SK-N-SH (cell line): ENCODE measurements around the gene PEF1. TPM values are rescaled to one million over a fixed set of nuclear protein-coding genes. Genes with fewer than 3 reads are reported as not detected.

Source experiments
- CTCF ChIA-PET: fragments of 300-600, 350-600 bp; formaldehyde crosslinking; extraction: SDS; loops from one replicate; lab custom pipeline; 2021; lab: Yijun Ruan, JAX
- POLR2A ChIA-PET: fragments of 350-600 bp; sonication (Branson Sonifier 250); formaldehyde crosslinking; extraction: SDS; loops from one replicate; lab custom pipeline; 2020; ENCODE audit warnings: antibody characterized with exemption, inconsistent platforms; lab: Yijun Ruan, JAX
- DNase-seq: peaks from one replicate; pipeline ENCODE4 v3.0.0; 2012
- H2AFZ ChIP-seq: fragments of 200-600 bp; sonication (generic); 2 replicates; pipeline ENCODE4 v1.8.1; 2016; ENCODE audit warnings: antibody characterized with exemption, mild to moderate bottlenecking, low read depth
- H3F3A ChIP-seq: fragments of 200-600 bp; sonication (generic); replicated peaks from 2 replicates; pipeline ENCODE3; 2016; ENCODE audit warnings: antibody characterized with exemption, mild to moderate bottlenecking; ENCODE audit not compliant: insufficient read depth
- H3K27ac ChIP-seq, 2 experiments: fragments of 200-500 bp in 1 of 2; fragments of 200-600 bp in 1 of 2; sonication (Bioruptor generic) in 1 of 2; sonication (generic), shearing (Covaris generic) in 1 of 2; 2 replicates each; pipeline versions ENCODE4 v1.5.1 to v1.6.1; 2014 to 2016; ENCODE audit warnings: low read depth in 2 of 2, inconsistent platforms in 1 of 2, low read length in 1 of 2, mild to moderate bottlenecking in 1 of 2, mixed read lengths in 1 of 2
- H3K27me3 ChIP-seq: fragments of 200-600 bp; sonication (generic), shearing (Covaris generic); 2 replicates; pipeline ENCODE4 v1.6.1; 2016; ENCODE audit warnings: mixed run types; ENCODE audit not compliant: insufficient read depth
- H3K36me3 ChIP-seq, 2 experiments: fragments of 200-500 bp in 1 of 2; fragments of 200-600 bp in 1 of 2; sonication (Bioruptor generic) in 1 of 2; sonication (generic) in 1 of 2; replicated peaks in 1 of 2; 2 replicates each; pipeline versions ENCODE3 to v1.5.1; 2014 to 2016; ENCODE audit warnings: low read length in 1 of 2, mild to moderate bottlenecking in 1 of 2; ENCODE audit not compliant: insufficient read depth in 2 of 2, control insufficient read depth in 1 of 2
- H3K4me1 ChIP-seq, 2 experiments: fragments of 200-500 bp in 1 of 2; fragments of 200-600 bp in 1 of 2; sonication (Bioruptor generic) in 1 of 2; sonication (generic), shearing (Covaris generic) in 1 of 2; 2 replicates each; pipeline versions ENCODE4 v1.5.1 to v1.6.1; 2014 to 2016; ENCODE audit warnings: low read depth in 1 of 2, low read length in 1 of 2, mixed run types in 1 of 2; ENCODE audit not compliant: insufficient read depth in 2 of 2, control insufficient read depth in 1 of 2
- H3K4me2 ChIP-seq: fragments of 200-600 bp; sonication (generic), shearing (Covaris generic); 2 replicates; pipeline ENCODE4 v1.6.1; 2017; ENCODE audit warnings: mixed run types
- H3K4me3 ChIP-seq, 2 experiments: fragments of 200-500 bp in 1 of 2; fragments of 200-600 bp in 1 of 2; sonication (Bioruptor generic) in 1 of 2; sonication (generic), shearing (Covaris generic) in 1 of 2; 2 replicates each; pipeline versions ENCODE4 v1.5.1 to v1.8.1; 2014 to 2016; ENCODE audit warnings: low read depth in 2 of 2, inconsistent platforms in 1 of 2, low read length in 1 of 2, mild to moderate bottlenecking in 1 of 2, mixed read lengths in 1 of 2, moderate library complexity in 1 of 2
- H3K79me2 ChIP-seq: fragments of 200-600 bp; sonication (generic); 2 replicates; pipeline ENCODE4 v1.8.1; 2017; ENCODE audit warnings: mild to moderate bottlenecking; ENCODE audit not compliant: insufficient read depth
- H3K9ac ChIP-seq: fragments of 200-600 bp; sonication (generic); 2 replicates; pipeline ENCODE4 v1.6.1; 2017; ENCODE audit warnings: mixed run types
- H3K9me2 ChIP-seq: fragments of 200-600 bp; sonication (generic); 2 replicates; pipeline ENCODE4 v1.6.1; 2017; ENCODE audit warnings: mixed run types
- H3K9me3 ChIP-seq: fragments of 200-600 bp; sonication (generic); 2 replicates; pipeline ENCODE4 v1.6.1; 2017; ENCODE audit warnings: mixed run types, mild to moderate bottlenecking, moderate library complexity
- H4K20me1 ChIP-seq: fragments of 200-600 bp; sonication (generic); 2 replicates; pipeline ENCODE4 v1.6.1; 2017; ENCODE audit warnings: mild to moderate bottlenecking, mixed run types; ENCODE audit not compliant: insufficient read depth
- ELF1 ChIP-seq: IDR thresholded peaks from 2 replicates; pipeline ENCODE4 v1.4.0; 2012
- EP300 ChIP-seq, 2 experiments: IDR thresholded peaks; 2 replicates each; pipeline versions ENCODE4 v1.4.0 to v1.6.1; 2012; ENCODE audit warnings: borderline replicate concordance in 1 of 2, low read depth in 1 of 2, low read length in 1 of 2
- EZH2phosphoT487 ChIP-seq: fragments of 200-600 bp; sonication (generic); IDR thresholded peaks from 2 replicates; pipeline ENCODE4 v1.6.1; 2017; ENCODE audit warnings: low read depth, mixed run types, mild to moderate bottlenecking, antibody characterized with exemption, moderate library complexity, borderline replicate concordance
- FOSL2 ChIP-seq: IDR thresholded peaks from 2 replicates; pipeline ENCODE4 v1.4.0; 2012; ENCODE audit warnings: low read depth, mild to moderate bottlenecking, moderate library complexity, borderline replicate concordance
- FOXJ3 ChIP-seq: sonication (generic); formaldehyde crosslinking; IDR thresholded peaks from 2 replicates; pipeline ENCODE4 v1.5.1; 2020; ENCODE audit warnings: mild to moderate bottlenecking, missing genetic modification reagents
- FOXM1 ChIP-seq: IDR thresholded peaks from 2 replicates; pipeline ENCODE4 v1.4.0; 2012; ENCODE audit warnings: low read depth, mild to moderate bottlenecking
- GABPA ChIP-seq: IDR thresholded peaks from 2 replicates; pipeline ENCODE4 v1.4.0; 2012; ENCODE audit warnings: low read depth, mild to moderate bottlenecking
- GATA2 ChIP-seq: sonication (generic); formaldehyde crosslinking; IDR thresholded peaks from 2 replicates; pipeline ENCODE4 v1.5.0; 2020; ENCODE audit warnings: mild to moderate bottlenecking, missing genetic modification reagents
- IRF3 ChIP-seq: fragments of 150-350 bp; IDR thresholded peaks from 2 replicates; pipeline ENCODE4 v1.6.1; 2016; ENCODE audit warnings: mild to moderate bottlenecking, low read depth, low read length
- PBX3 ChIP-seq: IDR thresholded peaks from 2 replicates; pipeline ENCODE4; 2012
- POLR2AphosphoS5 ChIP-seq: IDR thresholded peaks from 2 replicates; pipeline ENCODE4 v1.6.1; 2012; ENCODE audit warnings: low read depth, low read length
- RFX5 ChIP-seq: IDR thresholded peaks from 2 replicates; pipeline ENCODE4 v1.6.1; 2012; ENCODE audit warnings: mild to moderate bottlenecking, improper control_type of control experiment, low read length
- SIN3A ChIP-seq: IDR thresholded peaks from 2 replicates; pipeline ENCODE4 v1.6.1; 2012; ENCODE audit warnings: low read depth, mild to moderate bottlenecking, low read length, moderate library complexity, borderline replicate concordance
- SMC3 ChIP-seq: IDR thresholded peaks from 2 replicates; pipeline ENCODE4 v1.6.1; 2012; ENCODE audit warnings: low read depth, low read length, improper control_type of control experiment
- USF1 ChIP-seq: IDR thresholded peaks from 2 replicates; pipeline ENCODE4 v1.4.0; 2012; ENCODE audit warnings: low read depth, borderline replicate concordance
- YY1 ChIP-seq: IDR thresholded peaks from 2 replicates; pipeline ENCODE4 v1.4.0; 2012; ENCODE audit warnings: low read depth, mild to moderate bottlenecking
- WGBS: methylation state at CpG from one replicate; pipeline ENCODE4 v1.1.6; 2017; ENCODE audit warnings: low lambda C conversion rate; 5-methylcytosine and 5-hydroxymethylcytosine counted together
- polyA plus RNA-seq, 3 experiments: library from polyadenylated mRNA; depleted of rRNA; stranded (reverse); fragments of >200 nt; gene quantifications; 2 replicates each; pipeline ENCODE4 v1.2.3, GENCODE V29; 2012

The PEF1 gene
- polyA plus RNA-seq, 1 of the 3 experiments (the other 2 are of a cell fraction), result 51.9 TPM

- TF ChIP-seq GATA2 (CRISPR knock-in tag) (no peak), FOSL2 (no peak)
Observed at GRCh38 chr1:31677401-31677800, 32.7 kb upstream of the PEF1 start (continued).

GRCh38 chr1:31675756-31676155 lies 31.1 kb upstream of the PEF1 start:
- H3K4me1 ChIP-seq, result peaks cover 0 to 15% of the 10 kb centered on the region in 2 experiments; a peak in 1 of 4 replicates
- TF ChIP-seq PBX3 (no peak), POLR2AphosphoS5 (no peak), SIN3A (no peak), GABPA (no peak), SMC3 (no peak), IRF3 (no peak), FOXJ3 (CRISPR knock-in tag) (no peak), FOXM1 (no peak), USF1 (no peak), EP300 (IDR thresholded peaks at IDR 0.05; ENCODE audit: borderline replicate concordance in 1 of 2, low read depth in 1 of 2, low read length in 1 of 2) (no peak), RFX5 (no peak), EZH2phosphoT487 (no peak), ELF1 (no peak), YY1 (no peak)
- 93% methylated on average over 14 of the region's 14 CpGs for WGBS
- no peaks in the 10 kb centered on the region for H4K20me1 ChIP-seq
- H2AFZ ChIP-seq, result no peak overlapping the region
- no peaks in the 10 kb centered on the region for H3F3A ChIP-seq
- no peak for DNase-seq
- no peaks in the 10 kb centered on the region for H3K9me3 ChIP-seq
- no peaks in the 10 kb centered on the region for H3K79me2 ChIP-seq
- H3K36me3 ChIP-seq, result no peaks in the 10 kb centered on the region
- H3K9ac ChIP-seq, result no peak overlapping the region
- ChIA-PET CTCF (interaction anchor here (2.3 kb wide), 1 partner anchor 113 kb away, joined by 8 read pairs; no protein-coding TSS in a partner anchor), POLR2A (no interaction called here)
- no peaks in the 10 kb centered on the region for H3K9me2 ChIP-seq
- H3K27ac ChIP-seq, result no peak overlapping the region
- no peak overlapping the region for H3K4me3 ChIP-seq
- H3K27me3 ChIP-seq, result no peaks in the 10 kb centered on the region
- H3K4me2 ChIP-seq, result no peak overlapping the region
